HL-60 (cell line): ENCODE results near the gene ITGB3.

Source experiments
- DNase-seq, 2 experiments: peaks; one replicate each; pipeline ENCODE4 v3.0.0-alpha.2; 2010 to 2020; ENCODE audit warnings: low read depth in 1 of 2, low spot score in 1 of 2
- H3K27ac ChIP-seq: fragments of 250-450 bp; sonication (Bioruptor Pico); replicated peaks from 2 replicates; pipeline ENCODE4 v1.5.1; 2020; ENCODE audit warnings: mild to moderate bottlenecking, moderate library complexity
- H3K27me3 ChIP-seq: fragments of 250-450 bp; sonication (Bioruptor Pico); 2 replicates; pipeline ENCODE4 v1.5.1; 2021; ENCODE audit warnings: mild to moderate bottlenecking, moderate library complexity; ENCODE audit not compliant: insufficient read depth, poor library complexity, severe bottlenecking
- H3K4me3 ChIP-seq: replicated peaks from 2 replicates; pipeline ENCODE4 v1.5.1; 2011; ENCODE audit warnings: mild to moderate bottlenecking, control low read depth, low read length; ENCODE audit not compliant: insufficient read depth
- CTCF ChIP-seq: IDR thresholded peaks from one replicate; pipeline ENCODE4 v1.5.1; 2011; ENCODE audit warnings: low read length, control low read depth, inconsistent platforms; ENCODE audit not compliant: insufficient read depth
- GABPA ChIP-seq: IDR thresholded peaks from 2 replicates; pipeline ENCODE4 v1.6.1; 2012; ENCODE audit warnings: low read depth
- POLR2AphosphoS5 ChIP-seq: IDR thresholded peaks from 2 replicates; pipeline ENCODE4 v1.6.1; 2012; ENCODE audit warnings: low read depth
- REST ChIP-seq: IDR thresholded peaks from 2 replicates; pipeline ENCODE4 v1.6.1; 2012; ENCODE audit warnings: low read depth; ENCODE audit not compliant: insufficient replicate concordance
- SPI1 ChIP-seq: IDR thresholded peaks from 2 replicates; pipeline ENCODE4 v1.6.1; 2012; ENCODE audit warnings: low read depth, mild to moderate bottlenecking, borderline replicate concordance

Gene ITGB3

GRCh38 chr17:47301161-47301560, 47.5 kb downstream of the ITGB3 start:
- Histone ChIP-seq H3K27ac (no peak overlapping the region), H3K27me3 (no peaks in the 10 kb centered on the region), H3K4me3 (no peak overlapping the region)
- DNase-seq, result no peak
- no peak for TF ChIP-seq CTCF
- no peak for TF ChIP-seq GABPA
- TF ChIP-seq POLR2AphosphoS5, result no peak
- no peak for TF ChIP-seq SPI1
- TF ChIP-seq REST, result no peak

- no peak for TF ChIP-seq CTCF
- no peak for TF ChIP-seq SPI1
- TF ChIP-seq REST, result no peak
- TF ChIP-seq POLR2AphosphoS5, result no peak
- no peak for TF ChIP-seq GABPA
- DNase-seq, result no peak
- Histone ChIP-seq H3K27ac (no peak overlapping the region), H3K4me3 (no peak overlapping the region), H3K27me3 (no peaks in the 10 kb centered on the region)
These were observed 48.2 kb downstream of the ITGB3 start for GRCh38 chr17:47301831-47302230.

- no peak for DNase-seq
- TF ChIP-seq SPI1 (no peak), CTCF (no peak), REST (no peak), GABPA (no peak), POLR2AphosphoS5 (no peak)
- Histone ChIP-seq H3K27me3 (no peaks in the 10 kb centered on the region), H3K27ac (no peak overlapping the region), H3K4me3 (no peak overlapping the region)
These were observed 50.6 kb downstream of the ITGB3 start for GRCh38 chr17:47304186-47304585.
